IMR-90 (cell line): ENCODE measurements around the gene ERMARD. TPM values are rescaled to one million over a fixed set of nuclear protein-coding genes. Genes with fewer than 3 reads are reported as not detected.

Experiments
- ATAC-seq: fragments of 200-7000 bp; cut with Tn5 transposase; 2 replicates; pipeline ENCODE4 v1.9.1; 2020; ENCODE audit warnings: low read depth, mild to moderate bottlenecking, moderate library complexity
- BruUV-seq: library from RNA; stranded (reverse); fragments of 400-500 nt; replicated peaks from 2 replicates; lab custom pipeline; 2021; lab: Mats Ljungman, UMichigan
- CTCF ChIA-PET: fragments of 300-600 bp; formaldehyde crosslinking; extraction: SDS; loops from one replicate; lab custom pipeline; 2021; ENCODE audit warnings: antibody characterized with exemption; lab: Yijun Ruan, JAX
- POLR2A ChIA-PET: fragments of 300-600 bp; sonication (Branson Sonifier 250); formaldehyde crosslinking; loops from one replicate; lab custom pipeline; 2022; ENCODE audit warnings: antibody characterized with exemption; ENCODE audit not compliant: unreplicated experiment; lab: Charles Lee
- DNase-seq: peaks from one replicate; pipeline ENCODE4 v3.0.0; 2013
- H2AFZ ChIP-seq: replicated peaks from 2 replicates; pipeline ENCODE3; 2013; ENCODE audit warnings: low read length, mild to moderate bottlenecking; ENCODE audit not compliant: poor library complexity
- H2AK5ac ChIP-seq: 2 replicates; pipeline ENCODE4 v1.6.1; 2013; ENCODE audit warnings: low read depth, low read length, inconsistent platforms
- H2AK9ac ChIP-seq: replicated peaks from 2 replicates; pipeline ENCODE3; 2013; ENCODE audit warnings: mild to moderate bottlenecking, low read depth, low read length, moderate library complexity; ENCODE audit not compliant: poor library complexity
- H2BK120ac ChIP-seq: 2 replicates; pipeline ENCODE4 v1.6.1; 2013; ENCODE audit warnings: low read depth, low read length, inconsistent platforms
- H2BK15ac ChIP-seq: 3 replicates; pipeline ENCODE4 v1.6.1; 2013; ENCODE audit warnings: low read depth, low read length, inconsistent platforms
- H2BK20ac ChIP-seq: 2 replicates; pipeline ENCODE4 v1.6.1; 2013; ENCODE audit warnings: low read depth, mild to moderate bottlenecking, inconsistent platforms, low read length, moderate library complexity
- H2BK5ac ChIP-seq: 2 replicates; pipeline ENCODE4 v1.6.1; 2013; ENCODE audit warnings: mild to moderate bottlenecking, low read depth, low read length, inconsistent platforms; ENCODE audit not compliant: poor library complexity, severe bottlenecking
- H3K14ac ChIP-seq: replicated peaks from 2 replicates; pipeline ENCODE4 v1.6.1; 2013; ENCODE audit warnings: low read depth, low read length, inconsistent platforms
- H3K18ac ChIP-seq: 2 replicates; pipeline ENCODE4 v1.6.1; 2013; ENCODE audit warnings: low read depth, low read length, control low read depth
- H3K23ac ChIP-seq: 2 replicates; pipeline ENCODE4 v1.6.1; 2013; ENCODE audit warnings: low read depth, low read length, inconsistent platforms
- H3K27ac ChIP-seq: 2 replicates; pipeline ENCODE4 v1.5.1; 2013; ENCODE audit warnings: mild to moderate bottlenecking, control low read depth, low read length; ENCODE audit not compliant: insufficient read depth
- H3K27me3 ChIP-seq: 2 replicates; pipeline ENCODE4 v1.6.1; 2013; ENCODE audit warnings: low read length; ENCODE audit not compliant: control insufficient read depth, insufficient read depth
- H3K36me3 ChIP-seq: 2 replicates; pipeline ENCODE4 v1.6.1; 2013; ENCODE audit warnings: low read length, mixed read lengths; ENCODE audit not compliant: control insufficient read depth, insufficient read depth
- H3K4ac ChIP-seq: 2 replicates; pipeline ENCODE4 v1.6.1; 2013; ENCODE audit warnings: low read depth, low read length, inconsistent platforms
- H3K4me1 ChIP-seq: 2 replicates; pipeline ENCODE4 v1.6.1; 2013; ENCODE audit warnings: low read length, mixed read lengths; ENCODE audit not compliant: control insufficient read depth, insufficient read depth
- H3K4me2 ChIP-seq: 2 replicates; pipeline ENCODE4 v1.6.1; 2013; ENCODE audit warnings: low read depth, mild to moderate bottlenecking, control low read depth, low read length, moderate library complexity
- H3K4me3 ChIP-seq: 2 replicates; pipeline ENCODE4 v1.5.1; 2013; ENCODE audit warnings: low read depth, mild to moderate bottlenecking, control low read depth, low read length, moderate library complexity; ENCODE audit not compliant: insufficient read depth
- H3K56ac ChIP-seq: 2 replicates; pipeline ENCODE4 v1.6.1; 2013; ENCODE audit warnings: low read length, inconsistent platforms; ENCODE audit not compliant: insufficient read depth; ENCODE audit errors: extremely low read depth
- H3K79me1 ChIP-seq, 2 experiments: 2 replicates each; pipeline ENCODE4 v1.6.1; 2013; ENCODE audit warnings: low read length in 2 of 2, inconsistent platforms in 1 of 2, low read depth in 1 of 2
- H3K9ac ChIP-seq: 2 replicates; pipeline ENCODE4 v1.6.1; 2013; ENCODE audit warnings: low read depth, low read length, control low read depth
- H3K9me1 ChIP-seq: 2 replicates; pipeline ENCODE4 v1.6.1; 2013; ENCODE audit warnings: low read length, inconsistent platforms; ENCODE audit not compliant: insufficient read depth
- H3K9me3 ChIP-seq: 2 replicates; pipeline ENCODE4 v1.6.1; 2013; ENCODE audit warnings: low read length; ENCODE audit not compliant: control insufficient read depth, insufficient read depth
- H4K20me1 ChIP-seq: 2 replicates; pipeline ENCODE4 v1.6.1; 2013; ENCODE audit warnings: low read length, inconsistent platforms; ENCODE audit not compliant: insufficient read depth
- H4K5ac ChIP-seq: 2 replicates; pipeline ENCODE4 v1.6.1; 2013; ENCODE audit warnings: mild to moderate bottlenecking, low read depth, low read length, control low read depth
- H4K8ac ChIP-seq, 2 experiments: 2 replicates each; pipeline ENCODE4 v1.6.1; 2013; ENCODE audit warnings: low read depth in 2 of 2, low read length in 2 of 2, control low read depth in 1 of 2, inconsistent platforms in 1 of 2
- H4K91ac ChIP-seq: 2 replicates; pipeline ENCODE4 v1.6.1; 2013; ENCODE audit warnings: low read depth, low read length, inconsistent platforms; ENCODE audit not compliant: insufficient read depth
- BHLHE40 ChIP-seq: fragments of 150-350 bp; IDR thresholded peaks from 2 replicates; pipeline ENCODE4 v1.6.1; 2016; ENCODE audit warnings: mild to moderate bottlenecking, low read depth, low read length
- CTCF ChIP-seq: conservative IDR thresholded peaks from 2 replicates; pipeline ENCODE4 v1.5.1; 2012; ENCODE audit warnings: mild to moderate bottlenecking, low read depth, low read length, improper control_type of control experiment
- ELK1 ChIP-seq: fragments of 150-350 bp; IDR thresholded peaks from 2 replicates; pipeline ENCODE4 v1.6.1; 2016; ENCODE audit warnings: low read depth, mild to moderate bottlenecking, low read length, moderate library complexity, borderline replicate concordance
- MAFK ChIP-seq: IDR thresholded peaks from 2 replicates; pipeline ENCODE4 v1.6.1; 2012; ENCODE audit warnings: low read depth, low read length, improper control_type of control experiment
- NFE2L2 ChIP-seq: fragments of 150-350 bp; IDR thresholded peaks from 2 replicates; pipeline ENCODE4 v1.6.1; 2016; ENCODE audit warnings: low read depth, mild to moderate bottlenecking, low read length
- POLR2A ChIP-seq: IDR thresholded peaks from 2 replicates; pipeline ENCODE4 v1.6.1; 2012; ENCODE audit warnings: mild to moderate bottlenecking, low read depth, low read length
- RCOR1 ChIP-seq: IDR thresholded peaks from 2 replicates; pipeline ENCODE4 v1.6.1; 2012; ENCODE audit warnings: mild to moderate bottlenecking, low read length, improper control_type of control experiment; ENCODE audit not compliant: insufficient replicate concordance
- RFX5 ChIP-seq: IDR thresholded peaks from 2 replicates; pipeline ENCODE4 v1.8.0; 2012; ENCODE audit warnings: low read depth, mild to moderate bottlenecking, low read length, moderate library complexity
- SMC3 ChIP-seq: fragments of 150-350 bp; IDR thresholded peaks from 2 replicates; pipeline ENCODE4 v1.6.1; 2016; ENCODE audit warnings: low read depth, mild to moderate bottlenecking, antibody characterized with exemption, low read length, moderate library complexity
- USF2 ChIP-seq: fragments of 150-350 bp; IDR thresholded peaks from 2 replicates; pipeline ENCODE4 v1.6.1; 2017; ENCODE audit warnings: mild to moderate bottlenecking, antibody characterized with exemption, low read length, low read depth
- WGBS, 2 experiments: methylation state at CpG; one replicate each; pipeline versions ENCODE4 v1.1.5 to v1.1.7; 2013; ENCODE audit warnings: missing lambda C conversion rate in 2 of 2; ENCODE audit not compliant: insufficient read length in 1 of 2; ENCODE audit errors: extremely low coverage in 2 of 2; 5-methylcytosine and 5-hydroxymethylcytosine counted together
- dilution Hi-C: fragments of 300-500 bp; cut with HindIII; formaldehyde crosslinking; loops from one replicate; pipeline ENCODE4 v1.14.3; 2018; ENCODE audit warnings: low sequenced_read_pairs; ENCODE audit not compliant: unreplicated experiment
- in situ Hi-C: fragments of 300-500 bp; cut with MboI; formaldehyde crosslinking; loops from 3 replicates; pipeline ENCODE4 v1.14.3; 2019; ENCODE audit warnings: low sequenced_read_pairs, inconsistent platforms, mixed read lengths
- intact Hi-C: fragments of 100-400 bp; cut with micrococcal nuclease; formaldehyde crosslinking; loops from 2 replicates; pipeline ENCODE4 v1.10.0; 2022
- polyA plus RNA-seq, 3 experiments: library from polyadenylated mRNA; depleted of rRNA; stranded (reverse); fragments of >200 nt; gene quantifications; 2 replicates each; pipeline ENCODE4 v1.2.3, GENCODE V29; 2012; ENCODE audit warnings: low replicate concordance in 1 of 3
- total RNA-seq: library from RNA; depleted of rRNA; stranded (reverse); fragments of >200 nt; gene quantifications from 2 replicates; pipeline ENCODE4 v1.2.3, GENCODE V29; 2012

ERMARD gene
- total and polyA plus RNA-seq, 2 of the 4 experiments (the other 2 are of a cell fraction) = 15.1 to 25.4 TPM

GRCh38 chr6:169808608-169808967 lies 57.2 kb downstream of the ERMARD start (continued):
- no peak for TF ChIP-seq CTCF
- no peak for TF ChIP-seq SMC3

GRCh38 chr6:169809386-169809785 lies 58.0 kb downstream of the ERMARD start:
- dilution Hi-C loops (no loop called here), in situ Hi-C loops (no loop called here), intact Hi-C loops (no loop called here)
- no peak overlapping the region for H4K8ac ChIP-seq
- no peak overlapping the region for H4K5ac ChIP-seq
- POLR2A ChIA-PET = no interaction called here
- no TSS peak for BruUV-seq
- no peak overlapping the region for H2AFZ ChIP-seq
- H4K91ac ChIP-seq = no peak overlapping the region
- no peaks in the 10 kb centered on the region for H3K79me1 ChIP-seq
- no peak for DNase-seq
- no peaks in the 10 kb centered on the region for H3K9me3 ChIP-seq
- H3K56ac ChIP-seq = no peak overlapping the region
- no peak for ATAC-seq
- no peak overlapping the region for H2BK120ac ChIP-seq
- no CpG with 5 or more reads among the region's 4 CpGs for WGBS, 2 experiments
- H2AK9ac ChIP-seq = no peak overlapping the region
- H3K4ac ChIP-seq = no peak overlapping the region
- no peak overlapping the region for H2BK20ac ChIP-seq
- no peaks in the 10 kb centered on the region for H3K36me3 ChIP-seq
- no peak overlapping the region for H2AK5ac ChIP-seq
- no peak overlapping the region for H3K9ac ChIP-seq
- H3K4me3 ChIP-seq = no peak overlapping the region
- no peak overlapping the region for H3K18ac ChIP-seq
- H2BK5ac ChIP-seq = no peak overlapping the region
- H3K4me2 ChIP-seq = no peak overlapping the region
- H4K20me1 ChIP-seq = no peaks in the 10 kb centered on the region
- no peak overlapping the region for H3K23ac ChIP-seq
- H3K27me3 ChIP-seq = peaks cover 29% of the 10 kb centered on the region
- no peak overlapping the region for H2BK15ac ChIP-seq
- CTCF ChIA-PET = no interaction called here
- no peak overlapping the region for H3K14ac ChIP-seq
- no peaks in the 10 kb centered on the region for H3K4me1 ChIP-seq
- H3K27ac ChIP-seq = no peak overlapping the region
- H3K9me1 ChIP-seq = no peaks in the 10 kb centered on the region
- TF ChIP-seq MAFK = no peak
- no peak for TF ChIP-seq POLR2A
- no peak for TF ChIP-seq CTCF
- TF ChIP-seq NFE2L2 = no peak
- TF ChIP-seq RCOR1 = no peak
- TF ChIP-seq USF2 = no peak
- TF ChIP-seq RFX5 = no peak
- TF ChIP-seq BHLHE40 = no peak
- TF ChIP-seq ELK1 = no peak
